SK-N-SH treated with all-trans-retinoic acid at 6 μM for 48 hours (cell line): ENCODE measurements around the gene KIFAP3.
A peak's percentile ranks its signal among the peaks of the same experiment; 100 is the strongest.

ENCODE experiments used
- ATAC-seq: fragments of 200-7000 bp; cut with Tn5 transposase; 3 replicates; pipeline ENCODE4 v1.9.1; 2020; ENCODE audit warnings: mild to moderate bottlenecking, moderate library complexity
- ARNTL ChIP-seq: fragments of 450-650 bp; formaldehyde crosslinking; IDR thresholded peaks from 2 replicates; pipeline ENCODE4 v1.5.0; 2020; ENCODE audit warnings: low read depth, mild to moderate bottlenecking, moderate library complexity, borderline replicate concordance
- BACH2 ChIP-seq: fragments of 250-450 bp; sonication (Bioruptor Pico); IDR thresholded peaks from 2 replicates; pipeline ENCODE4 v1.9.0; 2021; ENCODE audit warnings: mild to moderate bottlenecking, borderline replicate concordance
- GLIS3 ChIP-seq: fragments of 250-450 bp; sonication (Bioruptor Pico); IDR thresholded peaks from 2 replicates; pipeline ENCODE4 v1.5.0; 2020; ENCODE audit warnings: mild to moderate bottlenecking, moderate library complexity
- ISL1 ChIP-seq: fragments of 250-450 bp; sonication (Bioruptor Pico); IDR thresholded peaks from 2 replicates; pipeline ENCODE4 v2.1.2; 2022; ENCODE audit warnings: mild to moderate bottlenecking, moderate library complexity
- POU6F1 ChIP-seq: fragments of 250-450 bp; sonication (Bioruptor Pico); IDR thresholded peaks from 2 replicates; pipeline ENCODE4 v1.8.0; 2021; ENCODE audit warnings: low read depth, mild to moderate bottlenecking, moderate library complexity, borderline replicate concordance
- RARB ChIP-seq: fragments of 250-450 bp; sonication (Bioruptor Pico); IDR thresholded peaks from 2 replicates; pipeline ENCODE4 v1.8.0; 2021; ENCODE audit warnings: mild to moderate bottlenecking, moderate library complexity
- TCF4 ChIP-seq: fragments of 250-450 bp; sonication (Bioruptor Pico); IDR thresholded peaks from 2 replicates; pipeline ENCODE4 v1.8.0; 2021; ENCODE audit warnings: mild to moderate bottlenecking, moderate library complexity, borderline replicate concordance
- TOX ChIP-seq: fragments of 250-450 bp; sonication (Bioruptor Pico); IDR thresholded peaks from 2 replicates; pipeline ENCODE4 v1.8.0; 2021; ENCODE audit warnings: mild to moderate bottlenecking, moderate library complexity, borderline replicate concordance
- ZC3H10 ChIP-seq: fragments of 250-450 bp; sonication (Bioruptor Pico); IDR thresholded peaks from 2 replicates; pipeline ENCODE4 v1.5.1; 2021; ENCODE audit warnings: mild to moderate bottlenecking, moderate library complexity
- ZNF565 ChIP-seq: fragments of 450-650 bp; formaldehyde crosslinking; conservative IDR thresholded peaks from 2 replicates; pipeline ENCODE4 v1.5.0; 2020; ENCODE audit warnings: low read depth, mild to moderate bottlenecking, moderate library complexity
- ZNF70 ChIP-seq: fragments of 450-650 bp; formaldehyde crosslinking; IDR thresholded peaks from 2 replicates; pipeline ENCODE4 v1.5.0; 2020; ENCODE audit warnings: mild to moderate bottlenecking, moderate library complexity
- ZNF8 ChIP-seq: fragments of 450-650 bp; formaldehyde crosslinking; IDR thresholded peaks from 2 replicates; pipeline ENCODE4 v1.5.0; 2020; ENCODE audit warnings: mild to moderate bottlenecking, moderate library complexity
- TF ChIP-seq, protein P1 (sequence below): fragments of 250-450 bp; sonication (Bioruptor Pico); IDR thresholded peaks from 2 replicates; pipeline ENCODE4 v1.8.0; 2020; ENCODE audit warnings: mild to moderate bottlenecking, moderate library complexity, borderline replicate concordance

Gene KIFAP3

DNA sequence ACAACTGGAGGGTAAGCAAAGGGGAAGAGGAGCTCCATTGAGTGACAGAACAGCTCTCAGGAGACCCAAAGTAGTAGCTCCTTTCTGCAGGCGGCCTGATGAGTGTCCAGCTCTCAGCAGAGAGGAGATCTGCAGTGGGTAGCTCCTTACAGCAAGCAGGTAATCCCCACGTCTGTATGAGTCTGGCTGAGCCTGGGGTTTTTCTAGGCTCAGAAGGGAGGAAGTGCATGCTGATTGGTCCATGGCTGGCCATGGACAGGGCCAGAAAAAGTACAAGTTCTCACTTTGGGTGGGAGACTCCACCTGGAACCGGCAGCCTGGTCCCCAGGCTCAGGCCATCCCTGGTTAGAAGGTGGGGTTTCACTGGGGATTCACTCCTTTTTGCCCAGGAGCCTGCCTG, 129.9 kb downstream of the KIFAP3 start (continued):
- TF ChIP-seq ZNF565 (CRISPR knock-in tag) (no peak), ZNF8 (no peak), ARNTL (no peak), TCF4 (no peak), GLIS3 (no peak)

- TF ChIP-seq, protein P1, sequence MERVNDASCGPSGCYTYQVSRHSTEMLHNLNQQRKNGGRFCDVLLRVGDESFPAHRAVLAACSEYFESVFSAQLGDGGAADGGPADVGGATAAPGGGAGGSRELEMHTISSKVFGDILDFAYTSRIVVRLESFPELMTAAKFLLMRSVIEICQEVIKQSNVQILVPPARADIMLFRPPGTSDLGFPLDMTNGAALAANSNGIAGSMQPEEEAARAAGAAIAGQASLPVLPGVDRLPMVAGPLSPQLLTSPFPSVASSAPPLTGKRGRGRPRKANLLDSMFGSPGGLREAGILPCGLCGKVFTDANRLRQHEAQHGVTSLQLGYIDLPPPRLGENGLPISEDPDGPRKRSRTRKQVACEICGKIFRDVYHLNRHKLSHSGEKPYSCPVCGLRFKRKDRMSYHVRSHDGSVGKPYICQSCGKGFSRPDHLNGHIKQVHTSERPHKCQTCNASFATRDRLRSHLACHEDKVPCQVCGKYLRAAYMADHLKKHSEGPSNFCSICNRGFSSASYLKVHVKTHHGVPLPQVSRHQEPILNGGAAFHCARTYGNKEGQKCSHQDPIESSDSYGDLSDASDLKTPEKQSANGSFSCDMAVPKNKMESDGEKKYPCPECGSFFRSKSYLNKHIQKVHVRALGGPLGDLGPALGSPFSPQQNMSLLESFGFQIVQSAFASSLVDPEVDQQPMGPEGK: no peak
- no peak for TF ChIP-seq ZNF70 (CRISPR knock-in tag)
- no peak for TF ChIP-seq TCF4
- ATAC-seq: no peak
Observed at GRCh38 chr1:169943963-169944526, 130.4 kb downstream of the KIFAP3 start.

DNA sequence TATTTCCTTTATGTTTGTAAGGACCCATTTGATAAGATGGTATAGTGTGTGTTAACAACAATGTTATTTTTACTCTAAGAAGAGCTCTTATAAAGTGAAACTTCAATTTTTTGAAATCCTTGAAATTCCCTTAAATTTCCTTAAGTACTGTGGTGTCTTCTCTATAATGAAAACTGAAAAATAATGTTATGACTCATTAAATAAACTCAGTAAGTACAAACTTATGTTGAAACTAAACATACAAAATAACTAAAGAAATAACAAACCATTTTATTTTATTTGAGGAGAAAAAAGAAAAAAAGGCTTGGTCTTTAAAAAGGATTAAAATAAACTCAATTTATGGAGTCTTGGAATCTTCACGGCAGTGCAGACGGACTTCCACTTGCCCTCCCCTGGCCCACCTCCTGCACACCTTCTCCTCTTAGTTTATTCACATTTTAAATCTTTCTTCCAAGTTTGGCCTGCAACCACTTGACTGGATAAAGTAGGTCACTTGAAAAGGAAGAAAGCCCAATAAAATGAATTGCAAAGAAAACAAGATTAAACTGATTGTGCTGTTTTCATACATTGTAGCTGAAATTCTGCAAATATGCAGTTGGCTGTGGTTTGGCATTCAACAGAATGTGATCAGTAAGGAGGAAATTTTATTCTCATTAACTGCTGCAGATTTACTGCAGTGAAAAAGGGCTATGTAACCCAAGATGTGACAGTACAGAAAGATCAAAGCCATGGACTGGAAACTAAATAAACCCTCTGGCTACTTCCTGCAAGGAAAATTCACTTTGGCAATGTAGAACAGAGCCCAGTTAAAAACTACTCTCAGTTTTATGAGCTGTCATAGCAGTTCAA, 132.3 kb downstream of the KIFAP3 start:
- TF ChIP-seq RARB: peak; percentile 89; the same call in 1 of the 2 replicates
- TF ChIP-seq, protein P1: no peak; the same call in 1 of the 2 replicates
- TF ChIP-seq GLIS3: no peak
- no peak for TF ChIP-seq POU6F1
- TF ChIP-seq ZC3H10 (CRISPR knock-in tag): peak; percentile 79
- no peak for TF ChIP-seq ZNF565 (CRISPR knock-in tag)
- TF ChIP-seq ZNF70 (CRISPR knock-in tag): no peak
- peak; percentile 88 for TF ChIP-seq TOX
- TF ChIP-seq TCF4: no peak
- peak; percentile 88 for ATAC-seq

DNA sequence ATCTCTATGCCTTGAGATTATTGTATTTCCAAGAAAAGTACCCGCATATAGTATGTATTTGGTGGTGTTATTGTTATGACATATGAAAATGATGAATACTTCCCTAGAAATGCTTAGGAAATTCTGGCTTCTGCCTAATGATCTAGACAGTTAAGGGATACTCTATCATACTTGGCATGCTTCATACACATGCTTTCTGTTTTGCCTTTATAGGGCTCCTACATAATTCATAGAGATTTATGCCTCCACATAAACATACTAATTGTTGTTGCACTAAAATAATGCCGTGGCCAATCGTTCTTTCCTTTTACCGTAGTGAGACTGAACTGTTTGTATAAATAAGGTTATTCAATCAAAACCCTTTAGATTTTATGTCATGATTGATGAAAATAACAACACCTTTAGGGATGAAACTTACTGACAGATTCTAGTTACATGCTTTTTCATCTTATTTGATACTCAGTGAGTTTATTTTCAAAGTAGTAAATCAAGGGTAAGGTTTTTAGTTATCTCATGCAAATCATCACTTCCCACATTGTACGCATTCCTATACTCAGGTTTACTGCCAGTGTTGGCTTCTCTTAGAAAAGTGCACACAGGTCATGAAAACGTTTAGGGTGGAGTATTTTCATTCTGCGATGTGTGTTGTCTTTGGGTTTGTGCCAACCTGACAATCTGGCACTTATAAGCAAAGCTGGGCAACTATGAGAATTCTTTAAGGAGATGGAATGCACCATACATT, 140.3 kb downstream of the KIFAP3 start:
- TF ChIP-seq TOX: peak; percentile 75
- TF ChIP-seq, protein P1: no peak
- ATAC-seq: peak; percentile 52

DNA sequence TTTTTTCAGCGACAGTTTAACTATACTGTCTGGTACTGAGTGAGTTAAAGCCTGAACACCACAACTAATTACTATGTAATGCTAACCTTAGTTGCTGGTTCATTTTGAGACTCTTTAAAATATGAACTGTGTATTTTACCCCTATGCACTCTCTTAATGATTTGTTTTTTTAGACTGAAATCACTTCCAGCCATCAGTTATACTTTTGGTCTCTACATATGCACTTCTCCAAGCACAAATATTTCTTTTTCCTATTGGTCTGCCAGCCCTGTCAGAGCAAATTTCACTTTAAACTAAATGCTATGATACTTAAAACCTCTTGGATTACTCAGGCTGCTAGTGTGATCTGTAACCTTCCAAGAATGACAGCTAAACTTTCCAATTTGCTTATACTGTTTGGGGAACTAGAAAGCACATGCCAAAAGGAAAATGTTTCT, 142.7 kb downstream of the KIFAP3 start:
- peak; percentile 83 for ATAC-seq
- TF ChIP-seq TOX (peak; percentile 77), TCF4 (no peak), ZC3H10 (CRISPR knock-in tag) (no peak)

GRCh38 chr1:169929210-169929526, 145.3 kb downstream of the KIFAP3 start:
- no peak for ATAC-seq
- no peak for TF ChIP-seq ISL1 (CRISPR knock-in tag)
- TF ChIP-seq ZNF8: no peak
- no peak for TF ChIP-seq POU6F1
- TF ChIP-seq TCF4: no peak
- no peak for TF ChIP-seq BACH2
